ENCODE results near the gene ZP1. TPM values are rescaled to one million over a fixed set of nuclear protein-coding genes. Genes with fewer than 3 reads are reported as not detected.

The ZP1 gene
- total RNA-seq, 1 experiment from 2014 or later = not detected

- in situ Hi-C loops (cut with HindIII; ENCODE audit: low pct_unique_long_range_greater_than_20kb, low sequenced_read_pairs) = no loop called here
- DNase-seq (ENCODE audit: low read depth) = no peak
Measured at GRCh38 chr11:60855726-60856633, 11.4 kb upstream of the ZP1 start, which contains the start of gene PTGDR2. Gene PTGDR2 (minus strand): TSS chr11:60855950. CDS start chr11:60853722, 2,228 bp downstream.

- in situ Hi-C loops (cut with HindIII; ENCODE audit: low pct_unique_long_range_greater_than_20kb, low sequenced_read_pairs) = no loop called here
- no peak for DNase-seq (ENCODE audit: low read depth)
Measured at GRCh38 chr11:60857378-60858232, 9.7 kb upstream of the ZP1 start.

- DNase-seq (ENCODE audit: low read depth) = no peak
- in situ Hi-C loops (cut with HindIII; ENCODE audit: low pct_unique_long_range_greater_than_20kb, low sequenced_read_pairs) = no loop called here
Measured at GRCh38 chr11:60858236-60858635, 9.1 kb upstream of the ZP1 start.

- no peak for DNase-seq (ENCODE audit: low read depth)
- in situ Hi-C loops (cut with HindIII; ENCODE audit: low pct_unique_long_range_greater_than_20kb, low sequenced_read_pairs) = no loop called here
Measured at GRCh38 chr11:60858731-60859464, 8.4 kb upstream of the ZP1 start.

- in situ Hi-C loops (cut with HindIII; ENCODE audit: low pct_unique_long_range_greater_than_20kb, low sequenced_read_pairs) = no loop called here
- DNase-seq (ENCODE audit: low read depth) = no peak
Measured at GRCh38 chr11:60859616-60860250, 7.6 kb upstream of the ZP1 start.

GRCh38 chr11:60860943-60861342, 6.4 kb upstream of the ZP1 start:
- DNase-seq (ENCODE audit: low read depth) = no peak
- in situ Hi-C loops (cut with HindIII; ENCODE audit: low pct_unique_long_range_greater_than_20kb, low sequenced_read_pairs) = no loop called here

GRCh38 chr11:60862171-60862570, 5.2 kb upstream of the ZP1 start:
- DNase-seq (ENCODE audit: low read depth) = no peak
- in situ Hi-C loops (cut with HindIII; ENCODE audit: low pct_unique_long_range_greater_than_20kb, low sequenced_read_pairs) = no loop called here

- in situ Hi-C loops (cut with HindIII; ENCODE audit: low pct_unique_long_range_greater_than_20kb, low sequenced_read_pairs) = no loop called here
- no peak for DNase-seq (ENCODE audit: low read depth)
Measured at GRCh38 chr11:60863550-60864521, 3.5 kb upstream of the ZP1 start.

- in situ Hi-C loops (cut with HindIII; ENCODE audit: low pct_unique_long_range_greater_than_20kb, low sequenced_read_pairs) = no loop called here
- no peak for DNase-seq (ENCODE audit: low read depth)
Measured at GRCh38 chr11:60864856-60865513, 2.4 kb upstream of the ZP1 start.

- in situ Hi-C loops (cut with HindIII; ENCODE audit: low pct_unique_long_range_greater_than_20kb, low sequenced_read_pairs) = no loop called here
- no peak for DNase-seq (ENCODE audit: low read depth)
Measured at GRCh38 chr11:60867871-60868681, 734 bp downstream of the ZP1 start.

- in situ Hi-C loops (cut with HindIII; ENCODE audit: low pct_unique_long_range_greater_than_20kb, low sequenced_read_pairs) = no loop called here
- no peak for DNase-seq (ENCODE audit: low read depth)
Measured at GRCh38 chr11:60868682-60869450, 1.5 kb downstream of the ZP1 start.

- in situ Hi-C loops (cut with HindIII; ENCODE audit: low pct_unique_long_range_greater_than_20kb, low sequenced_read_pairs) = no loop called here
Measured at GRCh38 chr11:60869451-60869825, 2.1 kb downstream of the ZP1 start.

GRCh38 chr11:60870276-60870675, 2.9 kb downstream of the ZP1 start:
- in situ Hi-C loops (cut with HindIII; ENCODE audit: low pct_unique_long_range_greater_than_20kb, low sequenced_read_pairs) = no loop called here
- DNase-seq (ENCODE audit: low read depth) = no peak

More at GRCh38 chr11:60869451-60869825, 2.1 kb downstream of the ZP1 start:
- no peak for DNase-seq (ENCODE audit: low read depth)

GRCh38 chr11:60870733-60871377, 3.5 kb downstream of the ZP1 start:
- DNase-seq (ENCODE audit: low read depth) = no peak
- in situ Hi-C loops (cut with HindIII; ENCODE audit: low pct_unique_long_range_greater_than_20kb, low sequenced_read_pairs) = no loop called here

Measured in Caki2 (cell line).